ENCODE results near the gene MSX2. TPM values are rescaled to one million over a fixed set of nuclear protein-coding genes. Genes with fewer than 3 reads are reported as not detected.

Gene MSX2
- polyA plus RNA-seq (2013, experiment 1 of 2) = 195 TPM
- polyA plus RNA-seq (2013, experiment 2 of 2) = 141 TPM

- Histone ChIP-seq H3K4me1 (ENCODE audit: control insufficient read depth, insufficient read depth, low read length, poor library complexity, severe bottlenecking) (peaks cover 32% of the 10 kb centered on the region), H3K27ac (ENCODE audit: low read depth, low read length, severe bottlenecking) (peak within 1 kb of the TSS; percentile 87), H3K36me3 (ENCODE audit: control insufficient read depth, insufficient read depth, low read length) (peaks cover 49% of the 10 kb centered on the region), H3K4me3 (ENCODE audit: extremely low read depth, insufficient read depth, low read length, poor library complexity, severe bottlenecking) (peak within 1 kb of the TSS; percentile 95), H3K9me3 (ENCODE audit: control insufficient read depth, low read length) (no peaks in the 10 kb centered on the region)
- 0 to 1% methylated on average over 73 to 77 of the region's 87 CpGs for WGBS, 2 experiments (ENCODE audit: insufficient coverage in 2 of 2)
These were observed at the start of gene MSX2 for GRCh38 chr5:174724484-174725260. Gene MSX2, plus strand, starts transcription at chr5:174724582. Its CDS starts 78 bp downstream, at chr5:174724660.

- WGBS, 2 experiments (ENCODE audit: insufficient coverage in 2 of 2) = 100% methylated on average over 1 of the region's 2 CpGs; no CpG with 5 or more reads in 1 of the 2 experiments
- Histone ChIP-seq H3K36me3 (ENCODE audit: control insufficient read depth, insufficient read depth, low read length) (no peaks in the 10 kb centered on the region), H3K4me3 (ENCODE audit: extremely low read depth, insufficient read depth, low read length, poor library complexity, severe bottlenecking) (no peak overlapping the region), H3K27ac (ENCODE audit: low read depth, low read length, severe bottlenecking) (no peak overlapping the region), H3K4me1 (ENCODE audit: control insufficient read depth, insufficient read depth, low read length, poor library complexity, severe bottlenecking) (no peaks in the 10 kb centered on the region), H3K9me3 (ENCODE audit: control insufficient read depth, low read length) (no peaks in the 10 kb centered on the region)
These were observed 49.3 kb upstream of the MSX2 start for GRCh38 chr5:174675110-174675509.

GRCh38 chr5:174675916-174676315, 48.5 kb upstream of the MSX2 start:
- H3K27ac ChIP-seq (ENCODE audit: low read depth, low read length, severe bottlenecking) = no peak overlapping the region
- H3K36me3 ChIP-seq (ENCODE audit: control insufficient read depth, insufficient read depth, low read length) = no peaks in the 10 kb centered on the region
- no peaks in the 10 kb centered on the region for H3K4me1 ChIP-seq (ENCODE audit: control insufficient read depth, insufficient read depth, low read length, poor library complexity, severe bottlenecking)
- H3K9me3 ChIP-seq (ENCODE audit: control insufficient read depth, low read length) = no peaks in the 10 kb centered on the region
- WGBS, 2 experiments (ENCODE audit: insufficient coverage in 2 of 2) = 92 to 95% methylated on average over 4 to 5 of the region's 5 CpGs
- H3K4me3 ChIP-seq (ENCODE audit: extremely low read depth, insufficient read depth, low read length, poor library complexity, severe bottlenecking) = no peak overlapping the region

DNA sequence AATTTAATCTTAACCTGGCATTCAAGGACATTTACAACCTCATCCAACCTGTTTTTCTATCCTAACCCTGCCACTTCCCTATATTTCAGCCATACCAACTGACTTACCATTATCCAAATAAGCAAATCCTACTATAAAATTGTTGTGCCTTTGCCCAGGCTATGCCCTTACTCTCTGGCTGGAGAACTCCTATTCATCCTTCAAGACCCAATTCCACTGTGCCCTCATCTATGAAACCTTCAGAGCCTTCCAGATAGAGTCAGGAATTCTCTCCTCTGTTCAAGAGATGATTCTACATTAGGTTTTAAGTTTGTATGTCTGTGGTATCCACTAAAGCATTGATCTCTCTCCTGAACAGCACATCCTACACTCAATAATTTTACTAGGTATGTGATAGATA, 46.3 kb upstream of the MSX2 start:
- Histone ChIP-seq H3K4me3 (ENCODE audit: extremely low read depth, insufficient read depth, low read length, poor library complexity, severe bottlenecking) (no peak overlapping the region), H3K27ac (ENCODE audit: low read depth, low read length, severe bottlenecking) (no peak overlapping the region), H3K9me3 (ENCODE audit: control insufficient read depth, low read length) (no peaks in the 10 kb centered on the region)

GRCh38 chr5:174680901-174681565, 43.3 kb upstream of the MSX2 start:
- no peak overlapping the region for H3K4me3 ChIP-seq (ENCODE audit: extremely low read depth, insufficient read depth, low read length, poor library complexity, severe bottlenecking)
- H3K4me1 ChIP-seq (ENCODE audit: control insufficient read depth, insufficient read depth, low read length, poor library complexity, severe bottlenecking) = peaks cover 3% of the 10 kb centered on the region
- H3K9me3 ChIP-seq (ENCODE audit: control insufficient read depth, low read length) = no peaks in the 10 kb centered on the region
- no peaks in the 10 kb centered on the region for H3K36me3 ChIP-seq (ENCODE audit: control insufficient read depth, insufficient read depth, low read length)
- no peak overlapping the region for H3K27ac ChIP-seq (ENCODE audit: low read depth, low read length, severe bottlenecking)
- 87 to 94% methylated on average over 2 to 3 of the region's 7 CpGs for WGBS, 2 experiments (ENCODE audit: insufficient coverage in 2 of 2)

More for the DNA sequence above, 46.3 kb upstream of the MSX2 start:
- H3K4me1 ChIP-seq (ENCODE audit: control insufficient read depth, insufficient read depth, low read length, poor library complexity, severe bottlenecking) = peaks cover 2% of the 10 kb centered on the region
- no peaks in the 10 kb centered on the region for H3K36me3 ChIP-seq (ENCODE audit: control insufficient read depth, insufficient read depth, low read length)

GRCh38 chr5:174687503-174687902, 36.9 kb upstream of the MSX2 start:
- Histone ChIP-seq H3K36me3 (ENCODE audit: control insufficient read depth, insufficient read depth, low read length) (no peaks in the 10 kb centered on the region), H3K27ac (ENCODE audit: low read depth, low read length, severe bottlenecking) (no peak overlapping the region), H3K4me3 (ENCODE audit: extremely low read depth, insufficient read depth, low read length, poor library complexity, severe bottlenecking) (no peak overlapping the region), H3K9me3 (ENCODE audit: control insufficient read depth, low read length) (no peaks in the 10 kb centered on the region), H3K4me1 (ENCODE audit: control insufficient read depth, insufficient read depth, low read length, poor library complexity, severe bottlenecking) (peaks cover 10% of the 10 kb centered on the region)

DNA sequence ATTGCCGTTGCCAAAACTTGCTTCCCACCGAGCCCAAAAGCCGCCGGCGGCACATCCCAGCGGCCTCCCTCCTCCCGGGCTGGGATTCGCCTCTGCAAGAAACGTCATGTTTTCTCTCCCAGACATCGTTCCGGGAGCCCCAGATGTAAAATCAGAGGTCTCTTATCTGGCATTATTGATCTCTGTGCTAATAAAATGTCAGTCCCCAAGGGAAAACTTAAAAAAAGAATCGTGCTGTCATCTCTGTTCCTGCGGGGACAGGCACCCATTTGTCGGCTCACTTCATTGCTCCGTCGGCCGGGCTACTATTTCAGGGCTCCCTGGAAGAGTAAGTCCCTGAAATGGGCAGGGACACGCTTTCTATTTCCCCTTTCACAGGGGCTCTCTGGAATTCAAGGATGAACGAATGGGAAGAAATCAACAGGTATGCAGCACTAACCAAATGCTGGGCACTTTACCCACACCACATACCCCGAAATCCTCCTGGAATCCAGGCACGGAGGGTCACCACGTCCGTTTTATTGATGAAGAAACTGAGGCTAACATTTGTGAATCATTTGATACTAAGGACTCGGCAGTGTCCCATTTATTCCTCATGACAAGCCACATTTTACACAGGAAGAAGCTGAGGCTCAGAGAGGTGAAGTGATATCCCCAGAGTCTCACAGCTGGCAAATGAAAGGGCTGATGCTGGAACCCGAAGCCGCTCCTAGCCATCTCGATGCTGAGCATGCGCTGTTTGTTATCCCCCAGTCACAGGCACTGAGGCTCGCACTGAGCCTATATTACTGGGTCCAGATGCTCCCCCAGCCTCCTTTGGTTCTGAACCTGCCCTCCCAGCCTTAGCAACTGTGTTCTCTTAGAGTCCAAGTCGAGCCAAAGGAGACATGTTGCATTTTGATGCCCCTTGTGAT, 35.7 kb upstream of the MSX2 start:
- peak overlapping the region; percentile 19 for H3K4me3 ChIP-seq (ENCODE audit: extremely low read depth, insufficient read depth, low read length, poor library complexity, severe bottlenecking)
- peaks cover 18% of the 10 kb centered on the region for H3K4me1 ChIP-seq (ENCODE audit: control insufficient read depth, insufficient read depth, low read length, poor library complexity, severe bottlenecking)

GRCh38 chr5:174690271-174690670, 34.1 kb upstream of the MSX2 start:
- 70% methylated on average over 8 of the region's 8 CpGs for WGBS, 2 experiments (ENCODE audit: insufficient coverage in 2 of 2)
- Histone ChIP-seq H3K36me3 (ENCODE audit: control insufficient read depth, insufficient read depth, low read length) (no peaks in the 10 kb centered on the region), H3K4me1 (ENCODE audit: control insufficient read depth, insufficient read depth, low read length, poor library complexity, severe bottlenecking) (peaks cover 27% of the 10 kb centered on the region), H3K27ac (ENCODE audit: low read depth, low read length, severe bottlenecking) (no peak overlapping the region), H3K9me3 (ENCODE audit: control insufficient read depth, low read length) (no peaks in the 10 kb centered on the region), H3K4me3 (ENCODE audit: extremely low read depth, insufficient read depth, low read length, poor library complexity, severe bottlenecking) (no peak overlapping the region)

More for the DNA sequence above, 35.7 kb upstream of the MSX2 start:
- Histone ChIP-seq H3K9me3 (ENCODE audit: control insufficient read depth, low read length) (no peaks in the 10 kb centered on the region), H3K27ac (ENCODE audit: low read depth, low read length, severe bottlenecking) (no peak overlapping the region), H3K36me3 (ENCODE audit: control insufficient read depth, insufficient read depth, low read length) (no peaks in the 10 kb centered on the region)
- WGBS, 2 experiments (ENCODE audit: insufficient coverage in 2 of 2) = 9 to 20% methylated on average over 24 to 27 of the region's 30 CpGs

- H3K9me3 ChIP-seq (ENCODE audit: control insufficient read depth, low read length) = no peaks in the 10 kb centered on the region
- peak overlapping the region; percentile 94 for H3K27ac ChIP-seq (ENCODE audit: low read depth, low read length, severe bottlenecking)
- H3K4me3 ChIP-seq (ENCODE audit: extremely low read depth, insufficient read depth, low read length, poor library complexity, severe bottlenecking) = no peak overlapping the region
- no peaks in the 10 kb centered on the region for H3K36me3 ChIP-seq (ENCODE audit: control insufficient read depth, insufficient read depth, low read length)
- 10 to 20% methylated on average over 11 of the region's 12 CpGs for WGBS, 2 experiments (ENCODE audit: insufficient coverage in 2 of 2)
- H3K4me1 ChIP-seq (ENCODE audit: control insufficient read depth, insufficient read depth, low read length, poor library complexity, severe bottlenecking) = peaks cover 27% of the 10 kb centered on the region
These were observed 32.0 kb upstream of the MSX2 start for GRCh38 chr5:174692381-174692780.

DNA sequence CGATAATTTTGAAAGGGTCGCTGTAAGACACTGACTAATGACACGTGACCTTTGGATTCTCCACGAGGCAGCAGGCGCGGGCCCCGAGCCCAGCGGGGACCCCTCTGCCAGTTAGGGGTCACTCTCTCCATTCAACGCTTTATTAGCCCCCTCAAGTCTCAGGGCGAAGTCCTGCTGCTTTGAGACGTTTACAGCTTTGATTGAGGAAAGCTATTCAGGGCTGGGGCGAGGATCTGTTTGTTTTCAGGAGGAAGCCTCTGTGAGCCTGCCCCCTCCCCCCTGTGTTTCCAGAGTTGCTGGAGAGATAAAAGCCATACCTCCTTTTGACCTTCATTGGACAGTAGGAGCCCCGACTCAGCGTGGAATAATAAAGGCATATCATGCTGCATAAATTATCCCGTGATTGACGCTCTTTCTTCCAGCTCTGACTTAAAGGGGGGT, 31.4 kb upstream of the MSX2 start:
- Histone ChIP-seq H3K4me1 (ENCODE audit: control insufficient read depth, insufficient read depth, low read length, poor library complexity, severe bottlenecking) (peaks cover 27% of the 10 kb centered on the region), H3K36me3 (ENCODE audit: control insufficient read depth, insufficient read depth, low read length) (no peaks in the 10 kb centered on the region), H3K9me3 (ENCODE audit: control insufficient read depth, low read length) (no peaks in the 10 kb centered on the region), H3K4me3 (ENCODE audit: extremely low read depth, insufficient read depth, low read length, poor library complexity, severe bottlenecking) (no peak overlapping the region), H3K27ac (ENCODE audit: low read depth, low read length, severe bottlenecking) (peak overlapping the region; percentile 94)
- 2 to 3% methylated on average over 6 to 12 of the region's 16 CpGs for WGBS, 2 experiments (ENCODE audit: insufficient coverage in 2 of 2)

Measured in mesodermal cell (in vitro differentiated cells).